Measurements from ENCODE around the gene PIEZO2.
"Not testable (repeated sequence)": the region's sequence is repeated elsewhere in the genome, so short reads cannot be mapped to it uniquely, and the experiment has no call there.

PIEZO2 gene

GRCh38 chr18:10620670-10621329 is 528.6 kb downstream of the PIEZO2 start:
- not testable (repeated sequence) for H3K27me3 ChIP-seq (replicated peaks; ENCODE audit: control insufficient read depth, insufficient read depth, low read length); H3K4me3 ChIP-seq (replicated peaks; ENCODE audit: low read depth, low read length); DNase-seq (ENCODE audit: extremely low read depth, insufficient read length); H3K36me3 ChIP-seq (ENCODE audit: control insufficient read depth, insufficient read depth, low read length)

Data from GM06990 (cell line).